Keratinocyte (primary cell): ENCODE data around the gene UBE2I. TPM values are rescaled to one million over a fixed set of nuclear protein-coding genes. Genes with fewer than 3 reads are reported as not detected.

ENCODE experiments used
- DNase-seq: peaks from one replicate; pipeline ENCODE4 v3.0.0-alpha.2; 2011; ENCODE audit warnings: low read depth, missing footprints, low spot score
- FAIRE-seq: peaks from 2 replicates; lab custom pipeline; 2011; peaks lifted over from hg19 to GRCh38; lab: Jason Lieb, UNC
- H2AFZ ChIP-seq: 2 replicates; pipeline ENCODE4 v1.6.0; 2012; ENCODE audit warnings: low read length, control low read depth, inconsistent platforms; ENCODE audit not compliant: control insufficient read depth
- H3K27ac ChIP-seq: 2 replicates; pipeline ENCODE4 v1.5.1; 2011; ENCODE audit warnings: low read length; ENCODE audit not compliant: control insufficient read depth, insufficient read depth
- H3K27me3 ChIP-seq: 3 replicates; pipeline ENCODE4 v1.6.0; 2011; ENCODE audit warnings: low read length; ENCODE audit not compliant: control insufficient read depth, insufficient read depth; ENCODE audit errors: extremely low read depth
- H3K36me3 ChIP-seq, 2 experiments: 2 replicates in 1 of 2; 3 replicates in 1 of 2; pipeline ENCODE4 v1.5.1; 2011; ENCODE audit warnings: low read length in 2 of 2, mild to moderate bottlenecking in 1 of 2; ENCODE audit not compliant: control insufficient read depth in 2 of 2, insufficient read depth in 2 of 2; ENCODE audit errors: extremely low read depth in 1 of 2
- H3K4me1 ChIP-seq: 3 replicates; pipeline ENCODE4 v1.5.1; 2011; ENCODE audit warnings: low read length; ENCODE audit not compliant: control insufficient read depth, insufficient read depth; ENCODE audit errors: extremely low read depth
- H3K4me2 ChIP-seq: 3 replicates; pipeline ENCODE4 v1.6.0; 2011; ENCODE audit warnings: low read depth, low read length; ENCODE audit not compliant: control insufficient read depth, insufficient read depth; ENCODE audit errors: extremely low read depth
- H3K4me3 ChIP-seq, 3 experiments: fragments of 200-600 bp in 1 of 3; sonication (generic) in 1 of 3; 2 replicates in 2 of 3; 3 replicates in 1 of 3; pipeline ENCODE4 v1.5.1; 2011 to 2016; ENCODE audit warnings: low read length in 3 of 3, mild to moderate bottlenecking in 3 of 3, control low read depth in 2 of 3, inconsistent platforms in 1 of 3, low read depth in 1 of 3, mixed read lengths in 1 of 3, mixed run types in 1 of 3, moderate library complexity in 1 of 3; ENCODE audit not compliant: control insufficient read depth in 2 of 3, insufficient read depth in 2 of 3; ENCODE audit errors: extremely low read depth in 1 of 3
- H3K79me2 ChIP-seq: 2 replicates; pipeline ENCODE4 v1.6.0; 2012; ENCODE audit warnings: low read length; ENCODE audit not compliant: control insufficient read depth, insufficient read depth
- H3K9ac ChIP-seq: 3 replicates; pipeline ENCODE4 v1.6.0; 2011; ENCODE audit warnings: low read length; ENCODE audit not compliant: control insufficient read depth, insufficient read depth; ENCODE audit errors: extremely low read depth
- H3K9me1 ChIP-seq: 3 replicates; pipeline ENCODE4 v1.6.0; 2011; ENCODE audit warnings: low read length; ENCODE audit not compliant: control insufficient read depth, insufficient read depth; ENCODE audit errors: extremely low read depth
- H3K9me3 ChIP-seq: 2 replicates; pipeline ENCODE4 v1.5.1; 2012; ENCODE audit warnings: low read depth, low read length; ENCODE audit not compliant: control insufficient read depth
- H4K20me1 ChIP-seq: 3 replicates; pipeline ENCODE4 v1.6.0; 2011; ENCODE audit warnings: low read length; ENCODE audit not compliant: control insufficient read depth, insufficient read depth; ENCODE audit errors: extremely low read depth
- CTCF ChIP-seq, 3 experiments: IDR thresholded peaks in 1 of 3; conservative IDR thresholded peaks in 1 of 3; optimal IDR thresholded peaks in 1 of 3; 2 replicates in 2 of 3; 3 replicates in 1 of 3; pipeline versions ENCODE3 to v1.5.1; 2011; ENCODE audit warnings: low read length in 3 of 3, mild to moderate bottlenecking in 3 of 3, moderate library complexity in 2 of 3, control low read depth in 1 of 3, inconsistent platforms in 1 of 3; ENCODE audit not compliant: insufficient read depth in 2 of 3; ENCODE audit errors: extremely low read depth in 1 of 3
- EZH2 ChIP-seq: IDR thresholded peaks from one replicate; pipeline ENCODE4 v1.6.1; 2012; ENCODE audit warnings: inconsistent platforms, mild to moderate bottlenecking, low read length, moderate library complexity
- dilution Hi-C: fragments of 300-500 bp; cut with MboI; formaldehyde crosslinking; loops from one replicate; pipeline ENCODE4 v1.7.0; 2020; ENCODE audit warnings: low sequenced_read_pairs; ENCODE audit not compliant: extremely low pct_ligation_motif_present
- polyA plus RNA-seq, 5 experiments: library from polyadenylated mRNA; depleted of rRNA in 3 of 5; stranded (reverse) in 3 of 5; stranded (forward) in 1 of 5; unstranded in 1 of 5; fragments of >200 nt; gene quantifications; 1 replicate in 1 of 5; 2 replicates in 3 of 5; 3 replicates in 1 of 5; pipeline versions ENCODE4 v1.2.1 to v1.2.3, GENCODE V29; 2011 to 2012; ENCODE audit warnings: missing spikeins in 2 of 5, low read depth in 1 of 5, low replicate concordance in 1 of 5

The UBE2I gene
- polyA plus RNA-seq, 1 donor (not counting 4 experiments of a cell fraction or from before 2014, with no cell fraction given) = 157 TPM

- H3K9ac ChIP-seq = no peak overlapping the region
- H3K4me1 ChIP-seq = peaks cover 12% of the 10 kb centered on the region
- FAIRE-seq = no peak
- no peaks in the 10 kb centered on the region for H3K9me1 ChIP-seq
- H3K36me3 ChIP-seq = peaks cover 38 to 67% of the 10 kb centered on the region in 2 experiments
- dilution Hi-C loops = no loop called here
- TF ChIP-seq EZH2 = no peak
- no peaks in the 10 kb centered on the region for H3K9me3 ChIP-seq
- no peak overlapping the region for H3K4me3 ChIP-seq
- DNase-seq = no peak
- H3K79me2 ChIP-seq = peaks cover 80% of the 10 kb centered on the region
- H2AFZ ChIP-seq = no peak overlapping the region
- no peak overlapping the region for H3K4me2 ChIP-seq
- no peaks in the 10 kb centered on the region for H3K27me3 ChIP-seq
- H4K20me1 ChIP-seq = peaks cover 25% of the 10 kb centered on the region
- no peak overlapping the region for H3K27ac ChIP-seq
Observed at GRCh38 chr16:1316033-1316405, 6.6 kb downstream of the UBE2I start.

- H3K9me3 ChIP-seq = no peaks in the 10 kb centered on the region
- TF ChIP-seq CTCF (optimal IDR thresholded peaks at IDR 0.05 in 1 of 3, IDR thresholded peaks at IDR 0.05 in 1 of 3, conservative IDR thresholded peaks at IDR 0.05 in 1 of 3; ENCODE audit: extremely low read depth in 1 of 3, insufficient read depth in 2 of 3, low read length in 3 of 3) = no peak
- no peak for TF ChIP-seq EZH2
- H4K20me1 ChIP-seq = peaks cover 9% of the 10 kb centered on the region
- H3K36me3 ChIP-seq = peaks cover 45 to 58% of the 10 kb centered on the region in 2 experiments
- no peak overlapping the region for H3K9ac ChIP-seq
- H3K4me2 ChIP-seq = no peak overlapping the region
- dilution Hi-C loops = no loop called here
- no peak for FAIRE-seq
- no peak for DNase-seq
- H2AFZ ChIP-seq = no peak overlapping the region
- peaks cover 63% of the 10 kb centered on the region for H3K79me2 ChIP-seq
- H3K9me1 ChIP-seq = no peaks in the 10 kb centered on the region
- no peaks in the 10 kb centered on the region for H3K4me1 ChIP-seq
- H3K27me3 ChIP-seq = no peaks in the 10 kb centered on the region
- H3K4me3 ChIP-seq = no peak overlapping the region
- no peak overlapping the region for H3K27ac ChIP-seq
Observed at GRCh38 chr16:1317479-1318267, 8.2 kb downstream of the UBE2I start.

GRCh38 chr16:1318268-1318545 is 8.8 kb downstream of the UBE2I start:
- H3K36me3 ChIP-seq = peaks cover 45 to 52% of the 10 kb centered on the region in 2 experiments
- no peak overlapping the region for H2AFZ ChIP-seq
- no peak overlapping the region for H3K4me3 ChIP-seq
- dilution Hi-C loops = no loop called here
- H3K4me2 ChIP-seq = no peak overlapping the region
- H3K27ac ChIP-seq = no peak overlapping the region
- H4K20me1 ChIP-seq = peaks cover 3% of the 10 kb centered on the region
- H3K4me1 ChIP-seq = no peaks in the 10 kb centered on the region
- H3K9me3 ChIP-seq = no peaks in the 10 kb centered on the region
- FAIRE-seq (no peak), DNase-seq (no peak)
- H3K27me3 ChIP-seq = no peaks in the 10 kb centered on the region
- no peak overlapping the region for H3K9ac ChIP-seq
- TF ChIP-seq CTCF (optimal IDR thresholded peaks at IDR 0.05 in 1 of 3, IDR thresholded peaks at IDR 0.05 in 1 of 3, conservative IDR thresholded peaks at IDR 0.05 in 1 of 3; ENCODE audit: extremely low read depth in 1 of 3, insufficient read depth in 2 of 3, low read length in 3 of 3) (no peak), EZH2 (no peak)
- H3K79me2 ChIP-seq = peaks cover 58% of the 10 kb centered on the region
- no peaks in the 10 kb centered on the region for H3K9me1 ChIP-seq
